Lower lobe of right lung (tissue), 2 donors: ENCODE measurements around the gene PIAS2. TPM values are rescaled to one million over a fixed set of nuclear protein-coding genes. Genes with fewer than 3 reads are reported as not detected.
"Not testable (repeated sequence)": the region's sequence is repeated elsewhere in the genome, so short reads cannot be mapped to it uniquely, and the experiment has no call there.

Source experiments
- ATAC-seq, 2 donors: fragments of 200-7000 bp; cut with Tn5 transposase; one replicate each; pipeline ENCODE4 v1.9.1; 2020 to 2022; ENCODE audit warnings: mild to moderate bottlenecking in 2 of 2, moderate library complexity in 2 of 2
- DNase-seq: peaks from one replicate; pipeline ENCODE4 v3.0.0-alpha.2; 2020
- H3K27ac ChIP-seq: fragments of 200-600 bp; one replicate; pipeline ENCODE4 v1.8.0; 2022
- H3K27me3 ChIP-seq: fragments of 200-600 bp; one replicate; pipeline ENCODE4 v1.8.0; 2022; ENCODE audit warnings: low read depth
- H3K36me3 ChIP-seq: fragments of 200-600 bp; one replicate; pipeline ENCODE4 v1.8.0; 2022; ENCODE audit warnings: mild to moderate bottlenecking
- H3K4me1 ChIP-seq: fragments of 200-600 bp; one replicate; pipeline ENCODE4 v1.8.0; 2022
- H3K4me3 ChIP-seq: fragments of 200-600 bp; one replicate; pipeline ENCODE4 v1.8.0; 2022; ENCODE audit warnings: mild to moderate bottlenecking
- H3K9me3 ChIP-seq: fragments of 200-600 bp; one replicate; pipeline ENCODE4 v1.8.0; 2022
- intact Hi-C: fragments of 100-400 bp; cut with DNase I; formaldehyde crosslinking; loops from one replicate; pipeline ENCODE4 v1.11.0; 2022
- total RNA-seq: library from RNA; stranded (reverse); fragmentation: NEBNext Ultra II Directional; extraction: Animal tissue kit (Norgen Biotek cat#: 25700); gene quantifications from one replicate; pipeline ENCODE4 v1.2.1, GENCODE V29; 2021
- TF ChIP-seq, protein P1 (sequence below): fragments of 200-600 bp; IDR thresholded peaks from one replicate; pipeline ENCODE4 v1.8.0; 2022; ENCODE audit warnings: antibody characterized with exemption, mild to moderate bottlenecking
- donor health status: DM: no; HTN: yes; CAD: no; lungs with severe emphysema.

The PIAS2 gene
- total RNA-seq, 1 donor from 2014 or later: 36.6 TPM

DNA sequence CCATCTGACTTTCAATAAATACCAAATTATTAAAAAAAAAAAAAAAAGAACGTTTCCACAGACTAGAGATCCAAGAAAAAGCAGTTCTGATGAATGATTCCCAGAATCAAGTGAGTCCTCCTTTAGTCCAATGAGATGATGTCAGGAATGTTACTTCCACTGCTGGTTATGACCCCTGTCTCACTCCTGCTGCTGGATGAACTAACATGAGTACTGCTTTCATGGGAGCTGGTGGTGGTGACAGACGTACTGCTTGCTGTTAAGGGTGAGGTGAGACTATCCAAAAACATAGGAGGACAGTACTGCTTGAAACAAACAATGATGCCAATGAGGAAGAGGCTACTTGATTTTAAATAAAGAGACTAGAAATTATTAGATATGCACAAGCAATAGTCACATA, 105.0 kb downstream of the PIAS2 start:
- intact Hi-C loops: no loop called here
- TF ChIP-seq, protein P1, sequence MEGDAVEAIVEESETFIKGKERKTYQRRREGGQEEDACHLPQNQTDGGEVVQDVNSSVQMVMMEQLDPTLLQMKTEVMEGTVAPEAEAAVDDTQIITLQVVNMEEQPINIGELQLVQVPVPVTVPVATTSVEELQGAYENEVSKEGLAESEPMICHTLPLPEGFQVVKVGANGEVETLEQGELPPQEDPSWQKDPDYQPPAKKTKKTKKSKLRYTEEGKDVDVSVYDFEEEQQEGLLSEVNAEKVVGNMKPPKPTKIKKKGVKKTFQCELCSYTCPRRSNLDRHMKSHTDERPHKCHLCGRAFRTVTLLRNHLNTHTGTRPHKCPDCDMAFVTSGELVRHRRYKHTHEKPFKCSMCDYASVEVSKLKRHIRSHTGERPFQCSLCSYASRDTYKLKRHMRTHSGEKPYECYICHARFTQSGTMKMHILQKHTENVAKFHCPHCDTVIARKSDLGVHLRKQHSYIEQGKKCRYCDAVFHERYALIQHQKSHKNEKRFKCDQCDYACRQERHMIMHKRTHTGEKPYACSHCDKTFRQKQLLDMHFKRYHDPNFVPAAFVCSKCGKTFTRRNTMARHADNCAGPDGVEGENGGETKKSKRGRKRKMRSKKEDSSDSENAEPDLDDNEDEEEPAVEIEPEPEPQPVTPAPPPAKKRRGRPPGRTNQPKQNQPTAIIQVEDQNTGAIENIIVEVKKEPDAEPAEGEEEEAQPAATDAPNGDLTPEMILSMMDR: no peak

DNA sequence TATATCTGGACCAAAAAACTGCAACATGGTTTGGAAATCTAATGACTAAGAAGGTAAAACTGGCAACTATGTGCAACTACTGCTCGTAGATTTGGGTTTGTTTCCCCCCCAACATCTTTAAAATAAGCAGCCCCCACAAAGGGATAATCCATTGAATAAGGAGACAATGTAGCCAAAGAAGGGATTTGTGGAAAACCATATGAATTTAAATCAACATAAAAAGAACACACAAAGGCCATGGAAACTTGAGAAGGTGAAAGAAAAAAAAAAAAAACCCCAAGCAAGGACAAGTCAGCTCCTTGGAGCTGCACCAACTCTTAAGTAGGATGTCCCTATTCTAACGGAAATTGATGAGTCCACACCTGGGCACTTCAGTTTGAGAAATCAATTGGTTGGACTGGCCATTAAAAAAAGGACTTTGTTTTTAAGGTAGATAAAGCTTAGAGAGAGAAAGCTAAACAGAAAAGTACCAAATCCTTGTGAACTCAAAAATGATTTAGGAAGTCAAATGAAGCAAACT, 106.8 kb downstream of the PIAS2 start:
- no peak for ATAC-seq

More for the DNA sequence above, 105.0 kb downstream of the PIAS2 start:
- no peak overlapping the region for H3K4me3 ChIP-seq
- no peak overlapping the region for H3K27ac ChIP-seq
- H3K36me3 ChIP-seq: no peaks in the 10 kb centered on the region
- H3K9me3 ChIP-seq: no peaks in the 10 kb centered on the region
- no peak for ATAC-seq
- H3K4me1 ChIP-seq: no peaks in the 10 kb centered on the region
- no peak for DNase-seq
- H3K27me3 ChIP-seq: no peaks in the 10 kb centered on the region

DNA sequence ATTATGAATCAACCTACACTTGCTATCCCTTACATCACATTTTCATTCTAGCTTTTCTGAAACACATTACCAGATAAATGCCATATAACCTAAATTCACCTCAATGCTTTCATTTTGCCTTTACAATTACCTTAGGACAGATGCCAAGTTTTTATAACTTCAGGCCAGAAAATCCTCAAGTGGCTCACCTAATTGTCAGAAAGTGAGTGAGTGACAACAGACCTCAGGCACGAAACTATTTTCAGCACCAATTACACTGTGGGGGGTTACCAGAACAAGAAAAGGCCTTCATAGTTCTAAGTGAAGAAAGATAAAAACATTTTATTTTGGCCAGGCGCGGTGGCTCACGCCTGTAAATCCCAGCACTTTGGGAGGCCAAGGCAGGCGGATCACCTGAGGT, 108.2 kb downstream of the PIAS2 start:
- TF ChIP-seq, protein P1: no peak
- Histone ChIP-seq H3K36me3 (no peaks in the 10 kb centered on the region), H3K4me3 (no peak overlapping the region), H3K27me3 (no peaks in the 10 kb centered on the region), H3K27ac (no peak overlapping the region), H3K9me3 (no peaks in the 10 kb centered on the region), H3K4me1 (no peaks in the 10 kb centered on the region)
- no peak for ATAC-seq
- intact Hi-C loops: no loop called here
- DNase-seq: no peak

More for the DNA sequence above, 106.8 kb downstream of the PIAS2 start:
- DNase-seq: no peak
- no peaks in the 10 kb centered on the region for H3K9me3 ChIP-seq
- intact Hi-C loops: no loop called here
- no peak overlapping the region for H3K4me3 ChIP-seq
- TF ChIP-seq, protein P1: no peak
- H3K27me3 ChIP-seq: no peaks in the 10 kb centered on the region
- no peaks in the 10 kb centered on the region for H3K4me1 ChIP-seq
- no peak overlapping the region for H3K27ac ChIP-seq
- no peaks in the 10 kb centered on the region for H3K36me3 ChIP-seq

DNA sequence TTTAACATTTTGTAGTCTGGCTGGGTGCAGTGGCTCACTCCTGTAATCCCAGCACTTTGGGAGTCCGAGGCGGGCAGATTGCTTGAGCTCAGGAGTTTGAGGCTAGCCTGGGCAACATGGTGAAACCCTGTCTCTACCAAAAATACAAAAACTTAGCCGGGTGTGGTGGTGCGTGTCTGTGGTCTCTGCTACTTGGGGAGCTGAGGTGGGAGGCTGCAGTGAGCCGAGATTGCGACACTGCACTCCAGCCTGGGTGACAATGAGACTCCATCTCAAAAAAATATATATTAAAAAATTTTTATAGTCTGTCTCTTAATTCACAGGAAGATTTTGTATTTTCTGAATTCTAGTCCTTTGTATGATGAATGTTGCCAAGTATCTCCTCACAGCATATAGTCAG, 121.4 kb downstream of the PIAS2 start:
- H3K27me3 ChIP-seq, H3K27ac ChIP-seq, H3K36me3 ChIP-seq, ATAC-seq, H3K4me1 ChIP-seq, H3K9me3 ChIP-seq, H3K4me3 ChIP-seq, intact Hi-C loops, DNase-seq: not testable (repeated sequence)

DNA sequence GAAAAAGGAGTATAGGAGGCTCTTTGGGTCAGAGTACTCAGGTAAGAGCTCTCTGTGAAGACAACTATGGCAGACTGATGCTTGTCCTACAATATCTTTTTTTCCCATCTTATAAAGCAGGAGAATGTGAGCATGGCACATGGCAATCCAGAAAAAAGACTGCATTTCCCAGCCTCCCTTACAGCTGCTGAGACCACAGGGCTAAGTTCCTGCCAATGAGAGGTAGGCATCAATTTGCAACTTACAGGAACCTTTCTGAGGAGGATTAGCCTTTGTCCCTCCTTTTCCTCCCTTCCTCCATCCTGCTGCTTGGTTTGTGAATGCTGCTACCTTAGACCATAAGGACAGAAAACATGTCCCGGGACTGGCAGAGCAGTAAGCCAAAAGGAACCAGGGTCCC, 122.7 kb downstream of the PIAS2 start:
- Histone ChIP-seq H3K27ac (no peak overlapping the region), H3K4me3 (no peak overlapping the region), H3K36me3 (no peaks in the 10 kb centered on the region), H3K4me1 (no peaks in the 10 kb centered on the region), H3K9me3 (no peaks in the 10 kb centered on the region), H3K27me3 (no peaks in the 10 kb centered on the region)
- ATAC-seq (no peak), DNase-seq (no peak)
- TF ChIP-seq, protein P1: no peak
- intact Hi-C loops: no loop called here

DNA sequence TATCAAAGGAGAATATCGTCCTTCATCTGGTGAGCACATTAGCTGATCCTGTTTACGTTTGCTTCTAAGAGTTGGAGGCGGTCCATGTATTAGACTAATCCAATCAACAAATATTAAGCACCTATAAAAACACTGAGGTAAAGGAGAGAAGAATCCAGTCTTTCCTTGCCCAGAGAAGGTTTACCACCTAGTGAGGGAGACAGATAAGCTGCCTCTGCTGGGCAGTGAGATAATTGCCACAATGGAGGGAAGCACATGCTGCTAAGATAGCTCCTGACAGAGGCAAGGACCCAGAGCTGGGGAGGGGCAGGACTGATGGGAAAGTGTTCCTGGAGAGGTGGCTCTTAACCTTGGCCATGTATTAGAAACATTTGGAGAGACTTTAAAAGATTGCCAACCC, 123.7 kb downstream of the PIAS2 start:
- no peak overlapping the region for H3K27ac ChIP-seq
- DNase-seq (no peak), ATAC-seq (no peak)
- no peaks in the 10 kb centered on the region for H3K4me1 ChIP-seq
- TF ChIP-seq, protein P1: no peak
- no peaks in the 10 kb centered on the region for H3K36me3 ChIP-seq
- no peak overlapping the region for H3K4me3 ChIP-seq
- intact Hi-C loops: no loop called here
- H3K9me3 ChIP-seq: no peaks in the 10 kb centered on the region
- no peaks in the 10 kb centered on the region for H3K27me3 ChIP-seq
